ENCODE results near the gene GRAMD4. TPM values are rescaled to one million over a fixed set of nuclear protein-coding genes. Genes with fewer than 3 reads are reported as not detected.

Gene GRAMD4
- total RNA-seq, 2 donors from 2014 or later: 118 to 141 TPM

- no peak for DNase-seq
- Histone ChIP-seq H3K9me3 (no peaks in the 10 kb centered on the region), H3K36me3 (no peaks in the 10 kb centered on the region), H3K9ac (ENCODE audit: low read depth in 2 of 2, low read length in 2 of 2) (peak overlapping the region in 1 of 2 donors; percentile 50), H3K27me3 (no peaks in the 10 kb centered on the region), H3K27ac (no peak overlapping the region), H3K4me3 (no peak overlapping the region), H3K4me1 (peaks cover 5% of the 10 kb centered on the region)
- intact Hi-C loops (cut with DNase I): loop anchor here (5.0 kb wide), 1 partner anchor 93 kb away; no protein-coding TSS in a partner anchor
- no peak for TF ChIP-seq CTCF (IDR thresholded peaks at IDR 0.05)
These were observed 54.7 kb downstream of the GRAMD4 start for GRCh38 chr22:46674906-46675305.

DNA sequence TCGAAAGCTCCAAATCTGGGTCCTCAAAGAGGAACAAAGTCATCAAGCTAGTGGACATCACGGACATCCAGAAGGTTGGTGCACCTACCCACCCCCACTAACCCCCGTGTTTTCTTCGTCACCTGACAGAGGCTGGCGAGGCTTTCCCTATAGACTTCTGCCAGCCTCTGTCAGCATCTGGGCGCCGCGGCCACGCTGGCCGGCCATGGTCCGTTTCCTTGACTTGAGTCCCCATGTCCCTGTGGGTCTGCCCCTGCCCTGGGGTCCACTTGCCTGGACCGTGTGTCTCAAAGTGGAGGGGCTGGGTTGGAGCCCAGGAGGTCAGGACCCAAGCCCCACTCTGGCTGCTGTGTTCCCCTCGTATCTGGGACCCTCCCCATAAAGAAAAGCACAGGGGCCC is 55.3 kb downstream of the GRAMD4 start:
- Histone ChIP-seq H3K4me1 (peaks cover 5% of the 10 kb centered on the region), H3K9me3 (no peaks in the 10 kb centered on the region), H3K27me3 (no peaks in the 10 kb centered on the region), H3K4me3 (no peak overlapping the region), H3K27ac (no peak overlapping the region), H3K36me3 (no peaks in the 10 kb centered on the region), H3K9ac (ENCODE audit: low read depth in 2 of 2, low read length in 2 of 2) (no peak overlapping the region)
- DNase-seq: no peak
- TF ChIP-seq CTCF (IDR thresholded peaks at IDR 0.05): no peak
- intact Hi-C loops (cut with DNase I): no loop called here

- Histone ChIP-seq H3K4me3 (no peak overlapping the region), H3K9me3 (no peaks in the 10 kb centered on the region), H3K4me1 (peaks cover 5% of the 10 kb centered on the region), H3K9ac (ENCODE audit: low read depth in 2 of 2, low read length in 2 of 2) (no peak overlapping the region), H3K27ac (no peak overlapping the region), H3K36me3 (no peaks in the 10 kb centered on the region), H3K27me3 (no peaks in the 10 kb centered on the region)
- TF ChIP-seq CTCF (IDR thresholded peaks at IDR 0.05): no peak
- intact Hi-C loops (cut with DNase I): no loop called here
- no peak for DNase-seq
These were observed 55.8 kb downstream of the GRAMD4 start for GRCh38 chr22:46675938-46676337.

- H3K27ac ChIP-seq: no peak overlapping the region
- TF ChIP-seq CTCF (IDR thresholded peaks at IDR 0.05): no peak
- no peak overlapping the region for H3K9ac ChIP-seq (ENCODE audit: low read depth in 2 of 2, low read length in 2 of 2)
- H3K36me3 ChIP-seq: no peaks in the 10 kb centered on the region
- H3K4me3 ChIP-seq: no peak overlapping the region
- H3K27me3 ChIP-seq: no peaks in the 10 kb centered on the region
- no peaks in the 10 kb centered on the region for H3K9me3 ChIP-seq
- intact Hi-C loops (cut with DNase I): no loop called here
- peaks cover 5% of the 10 kb centered on the region for H3K4me1 ChIP-seq
- no peak for DNase-seq
These were observed 56.3 kb downstream of the GRAMD4 start for GRCh38 chr22:46676479-46676878.

DNA sequence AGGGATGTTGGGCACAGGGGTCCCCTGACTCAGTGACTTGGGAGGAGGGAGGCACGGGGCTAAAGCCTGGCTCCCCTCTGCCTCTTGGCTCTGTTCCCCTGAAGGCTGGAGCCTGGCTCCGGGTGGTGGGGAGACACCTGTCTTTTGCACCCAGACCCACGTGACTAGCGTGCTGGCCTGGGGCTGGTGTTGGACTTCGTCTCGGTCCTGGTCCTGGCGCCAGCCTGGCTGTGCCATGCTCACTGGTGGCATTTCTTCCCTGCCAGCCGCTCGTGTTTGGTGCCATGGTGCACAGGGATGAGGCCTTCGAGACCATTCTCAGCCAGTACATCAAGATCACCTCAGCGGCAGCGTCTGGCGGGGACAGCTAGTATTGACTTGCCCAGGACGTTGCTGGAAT is 56.7 kb downstream of the GRAMD4 start:
- intact Hi-C loops (cut with DNase I): no loop called here
- no peak for TF ChIP-seq CTCF (IDR thresholded peaks at IDR 0.05)
- Histone ChIP-seq H3K9ac (ENCODE audit: low read depth in 2 of 2, low read length in 2 of 2) (no peak overlapping the region), H3K27ac (no peak overlapping the region), H3K27me3 (no peaks in the 10 kb centered on the region), H3K4me3 (no peak overlapping the region), H3K4me1 (peaks cover 5% of the 10 kb centered on the region), H3K36me3 (no peaks in the 10 kb centered on the region), H3K9me3 (no peaks in the 10 kb centered on the region)
- DNase-seq: no peak
